GM21515 (cell line): ENCODE measurements around the gene SVOP.
"Not testable (repeated sequence)": the region's sequence is repeated elsewhere in the genome, so short reads cannot be mapped to it uniquely, and the experiment has no call there.

Experiments
- ATAC-seq: cut with Tn5 transposase; IDR thresholded peaks from one replicate; pipeline ENCODE4 v1.9.1; 2021; ENCODE audit not compliant: unreplicated experiment

SVOP gene

DNA sequence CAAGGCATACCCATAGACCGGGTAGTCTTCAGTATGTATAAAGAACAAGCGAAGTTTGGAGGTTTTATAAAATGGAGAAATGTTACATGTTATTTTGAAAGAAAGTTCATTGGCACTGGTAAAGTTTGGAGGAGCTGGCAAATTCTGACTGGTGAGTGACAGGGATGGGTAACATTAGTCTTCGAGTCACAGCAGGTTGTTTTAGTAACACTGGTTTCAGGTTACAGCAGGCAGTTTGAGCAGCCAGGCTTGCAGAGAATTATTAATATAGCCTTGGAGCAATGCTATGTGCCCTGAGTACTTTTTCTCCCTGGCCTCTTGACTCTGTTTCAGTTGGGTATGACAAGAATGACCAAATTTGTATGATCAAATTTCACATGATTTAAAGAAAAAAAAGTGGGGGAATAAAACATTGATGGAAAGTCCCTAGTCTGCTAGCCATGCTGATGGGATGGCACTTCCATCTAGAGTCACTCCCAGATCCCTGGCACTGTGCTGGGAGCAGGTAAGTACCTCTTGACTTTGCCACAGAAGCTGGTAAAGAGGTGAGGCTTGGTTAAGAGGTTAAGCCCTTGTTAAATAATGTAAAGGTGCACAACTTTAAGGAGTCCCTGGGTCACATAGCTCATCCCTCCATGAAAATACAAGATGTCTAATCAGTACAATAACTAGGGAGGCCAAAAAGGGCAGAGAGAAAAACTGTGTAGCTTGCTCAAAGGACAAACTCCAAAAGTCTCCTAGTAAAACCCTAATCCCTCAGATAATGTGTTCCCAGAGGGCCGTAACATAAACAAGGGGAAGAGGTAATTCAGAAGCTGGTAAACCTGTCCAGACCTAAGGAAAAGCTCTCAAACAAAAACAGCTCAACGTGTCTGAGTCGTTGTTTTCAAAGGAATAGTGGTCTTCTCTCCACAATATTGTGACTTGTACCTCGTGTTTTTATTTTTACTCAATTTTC, 12.7 kb upstream of the SVOP start:
- no peak for ATAC-seq

DNA sequence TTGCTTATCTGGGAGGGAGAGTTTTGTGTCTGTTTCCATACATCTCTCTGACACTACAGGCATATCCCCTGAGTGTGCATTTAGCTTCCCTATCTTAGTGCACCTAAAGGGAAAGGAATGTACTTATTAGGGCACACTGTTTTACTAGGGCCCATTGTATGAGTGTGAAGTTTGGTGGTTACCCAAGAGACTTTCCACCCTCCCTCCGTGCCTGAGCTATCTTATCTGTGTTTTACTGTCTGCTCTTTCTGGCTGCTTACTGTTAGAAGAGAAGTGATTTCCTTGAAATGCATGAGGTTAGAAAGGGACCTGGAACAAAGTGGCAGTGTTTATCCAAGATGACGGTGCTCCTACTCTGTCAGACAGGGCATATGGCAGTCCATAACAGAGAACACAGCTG, 8.5 kb upstream of the SVOP start:
- ATAC-seq, result no peak

DNA sequence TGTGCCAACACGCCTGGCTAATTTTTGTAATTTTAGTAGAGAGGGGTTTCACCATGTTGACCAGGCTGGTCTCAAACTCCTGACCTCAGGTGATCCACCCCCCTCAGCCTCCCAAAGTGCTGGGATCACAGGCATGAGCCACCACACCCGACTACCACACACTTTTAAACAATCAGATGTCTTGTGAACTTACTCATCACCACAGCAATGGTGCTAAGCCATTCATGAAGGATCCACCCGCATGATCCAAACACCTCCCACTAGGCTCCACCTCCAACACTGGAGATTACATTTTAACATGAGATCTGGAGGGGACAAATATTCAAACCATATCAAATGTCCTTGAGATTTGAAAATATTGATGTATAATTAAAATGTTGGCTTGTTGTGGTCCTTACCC, 7.8 kb upstream of the SVOP start:
- not testable (repeated sequence) for ATAC-seq

DNA sequence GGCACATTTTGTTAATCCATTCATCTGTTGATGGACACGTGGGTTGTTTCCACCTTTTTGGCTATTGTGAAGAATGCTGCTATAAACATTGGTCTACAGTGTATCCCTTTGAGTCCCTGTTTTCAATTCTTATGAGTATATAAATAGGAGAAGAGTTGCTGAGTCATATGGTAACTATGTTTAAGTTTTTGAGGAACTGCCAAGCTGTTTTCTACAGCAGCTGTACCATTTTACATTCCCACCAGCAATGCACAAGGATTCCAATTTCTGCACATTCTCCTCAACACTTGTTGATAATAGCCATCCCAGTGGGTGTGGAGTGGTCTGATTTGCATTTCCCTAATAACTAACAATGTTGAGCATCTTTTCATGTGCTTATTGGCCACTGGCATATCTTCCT, 6.9 kb upstream of the SVOP start:
- no peak for ATAC-seq

DNA sequence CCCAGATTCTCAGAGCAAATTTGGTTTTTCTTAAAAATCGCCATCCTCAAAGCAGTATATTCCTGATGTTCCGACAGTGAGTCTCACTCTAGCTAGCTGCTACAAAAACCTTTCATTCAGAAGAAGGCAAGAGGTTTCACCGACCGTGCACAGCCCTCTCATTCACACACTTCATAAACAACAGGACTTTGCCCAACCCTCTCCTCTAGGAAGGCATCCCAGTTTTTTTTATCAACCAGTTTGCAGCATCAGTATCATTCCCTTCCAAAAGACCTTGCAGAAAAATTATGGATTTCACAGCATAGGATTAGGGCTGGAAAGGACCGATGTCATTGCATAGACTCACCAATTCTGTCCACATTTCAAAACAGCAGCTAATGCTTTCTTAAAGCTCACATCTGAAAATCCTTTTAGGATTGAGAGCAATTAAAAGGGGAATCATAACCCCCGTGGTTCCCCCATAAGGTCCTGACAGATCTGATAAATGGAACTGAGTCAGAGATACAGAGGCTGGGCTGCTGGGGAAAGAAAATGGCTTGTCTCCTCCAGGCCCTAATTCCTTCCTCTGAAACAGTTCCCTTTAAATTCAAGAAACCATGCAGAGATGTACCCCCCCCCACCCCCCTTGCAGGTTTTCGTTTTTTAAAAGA, 597 bp downstream of the SVOP start:
- no peak for ATAC-seq

DNA sequence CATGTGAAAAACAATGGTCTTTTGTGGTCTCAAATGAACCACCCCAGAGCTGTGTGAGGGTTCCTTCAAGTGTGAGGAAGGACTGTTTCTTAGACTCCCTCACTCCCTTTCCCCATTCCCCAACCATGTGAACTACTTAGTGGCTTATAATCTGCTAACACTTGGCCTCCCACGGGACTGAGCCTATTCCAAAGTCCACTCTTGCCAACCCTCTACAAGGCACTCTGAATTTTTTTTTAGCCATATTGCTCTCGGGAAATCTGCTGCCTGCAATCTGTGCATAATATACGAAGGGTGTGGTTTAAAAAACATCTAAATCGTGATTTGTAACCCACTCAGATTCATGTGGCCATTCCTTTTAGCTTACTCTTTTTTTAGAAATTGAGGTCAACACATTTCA, 2.6 kb downstream of the SVOP start:
- ATAC-seq, result no peak

DNA sequence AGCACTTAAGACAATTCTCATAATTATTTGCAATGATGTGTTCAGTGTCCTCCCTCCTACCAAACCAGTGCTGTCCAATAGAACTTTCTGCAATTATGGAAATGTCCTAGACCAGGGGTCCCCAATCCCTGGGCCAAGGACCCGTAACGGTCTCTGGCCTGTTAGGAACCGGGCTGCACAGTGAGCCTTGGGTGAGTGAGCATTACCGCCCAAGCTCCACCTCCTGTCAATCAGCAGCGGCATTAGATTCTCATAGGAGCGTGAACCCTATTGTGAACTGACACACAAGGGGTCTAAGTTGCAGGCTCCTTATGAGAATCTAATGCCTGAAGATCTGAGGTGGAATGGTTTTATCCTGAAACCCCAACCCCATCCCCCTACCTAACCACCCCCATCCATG, 3.9 kb downstream of the SVOP start:
- ATAC-seq, result no peak

DNA sequence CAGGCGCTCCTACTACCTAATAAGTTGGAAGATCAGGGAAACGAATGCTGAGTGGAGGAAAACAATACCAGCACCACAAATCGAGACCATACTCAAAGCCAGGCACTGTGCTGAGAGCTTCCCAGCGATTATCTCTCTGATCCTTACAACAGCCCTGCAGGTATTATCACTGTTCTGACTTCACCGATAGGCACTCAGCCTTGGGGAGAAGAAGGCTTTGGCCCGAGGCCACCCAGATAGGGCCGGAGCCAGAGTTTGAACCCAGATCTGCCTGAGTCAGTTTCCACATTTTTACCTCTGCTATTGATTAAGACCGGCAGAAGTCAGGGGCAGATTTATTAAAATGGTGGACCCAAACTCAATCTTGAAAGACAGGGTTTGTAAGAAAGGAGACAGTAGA, 4.9 kb downstream of the SVOP start:
- ATAC-seq, result no peak

DNA sequence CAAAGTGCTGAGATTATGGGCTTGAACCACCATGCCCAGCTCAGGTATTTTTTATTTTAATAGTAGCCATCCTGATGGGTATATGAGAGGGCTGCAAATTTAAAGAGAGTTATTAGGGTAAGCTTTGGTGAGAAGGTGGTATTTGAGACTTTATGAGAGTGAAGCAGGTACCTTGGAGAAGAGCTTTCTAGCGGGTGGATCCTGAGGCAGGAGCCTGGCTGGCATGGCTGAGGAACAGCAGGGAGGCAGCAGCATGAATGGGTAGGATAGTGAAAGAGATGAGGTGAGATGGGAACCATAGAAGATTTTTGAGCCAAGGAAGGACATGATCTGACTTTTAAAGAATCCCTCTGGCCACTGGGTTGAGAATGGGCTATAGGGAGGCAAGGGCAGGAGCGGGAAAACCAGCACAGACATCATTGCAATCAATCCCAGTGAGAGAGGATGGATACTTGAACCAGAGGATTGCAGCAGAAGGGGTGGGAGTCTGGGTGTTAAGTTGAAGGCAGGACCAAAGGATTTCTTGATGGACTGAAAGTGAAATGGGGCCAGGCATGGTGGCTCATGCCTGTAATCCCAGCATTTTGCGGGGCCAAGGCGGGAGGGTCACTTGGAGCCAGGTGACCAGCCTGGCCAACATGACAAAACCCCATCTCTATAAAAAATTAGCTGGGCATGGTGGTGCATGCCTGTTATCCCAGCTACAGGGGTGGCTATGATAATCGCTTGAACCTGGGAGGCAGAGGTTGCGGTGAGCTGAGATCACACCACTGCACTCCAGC, 5.7 kb downstream of the SVOP start:
- no peak for ATAC-seq

DNA sequence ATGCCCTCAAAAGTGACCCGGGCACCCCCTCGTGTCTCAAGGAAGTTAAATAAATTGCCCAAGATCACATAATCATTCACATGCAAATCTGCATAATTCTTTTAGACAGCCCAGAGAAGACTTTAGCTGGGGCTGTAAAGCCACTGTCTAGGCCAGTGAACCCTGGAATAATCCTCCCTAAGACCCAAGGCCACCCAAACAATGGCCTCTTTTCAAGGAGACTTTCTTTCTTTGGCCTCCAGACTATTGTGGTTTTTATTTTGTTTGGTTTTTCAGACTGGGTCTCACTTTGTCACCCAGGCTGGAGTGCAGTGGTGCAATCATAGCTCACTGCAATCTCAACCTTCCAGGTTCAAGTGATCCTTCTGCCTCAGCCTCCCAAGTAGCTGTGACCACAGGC, 10.6 kb downstream of the SVOP start:
- ATAC-seq, result no peak

DNA sequence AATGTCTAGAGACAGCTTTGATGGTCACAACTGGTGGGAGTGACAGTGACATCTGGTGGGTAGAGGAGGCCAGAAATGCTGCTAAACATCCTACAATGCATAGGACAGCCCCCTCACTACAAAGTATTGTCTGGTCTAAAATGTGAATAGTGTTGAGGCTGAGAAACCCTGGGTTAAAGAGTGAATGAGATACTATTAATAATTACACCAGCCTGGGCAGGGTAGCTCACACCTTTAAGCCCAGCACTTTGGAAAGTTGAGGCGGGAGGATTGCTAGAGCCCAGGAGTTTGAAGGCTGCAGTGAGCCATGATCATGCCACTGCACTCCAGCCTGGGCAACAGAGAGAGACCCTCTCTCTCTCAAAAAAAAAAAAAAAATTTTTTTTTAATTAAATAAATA, 11.1 kb downstream of the SVOP start:
- ATAC-seq, result no peak

DNA sequence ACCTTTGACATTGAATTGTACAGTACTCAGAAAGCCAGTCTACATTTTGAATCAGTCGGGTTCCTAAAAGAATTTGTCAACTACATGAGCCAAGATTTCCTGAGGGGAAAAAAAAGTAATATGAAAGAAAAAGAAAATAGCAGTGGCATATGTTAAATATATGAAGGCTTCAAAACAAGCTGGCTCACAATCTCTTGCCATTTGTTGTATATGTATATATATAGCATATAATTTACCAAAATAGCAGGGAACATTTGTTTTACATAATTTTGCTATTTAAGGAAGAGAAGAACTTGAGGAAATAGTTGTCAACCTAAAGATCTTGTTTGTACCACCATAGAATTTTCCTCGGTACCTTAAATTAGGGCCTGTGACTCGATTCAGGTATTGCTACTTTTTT, 16.9 kb downstream of the SVOP start:
- ATAC-seq, result no peak

DNA sequence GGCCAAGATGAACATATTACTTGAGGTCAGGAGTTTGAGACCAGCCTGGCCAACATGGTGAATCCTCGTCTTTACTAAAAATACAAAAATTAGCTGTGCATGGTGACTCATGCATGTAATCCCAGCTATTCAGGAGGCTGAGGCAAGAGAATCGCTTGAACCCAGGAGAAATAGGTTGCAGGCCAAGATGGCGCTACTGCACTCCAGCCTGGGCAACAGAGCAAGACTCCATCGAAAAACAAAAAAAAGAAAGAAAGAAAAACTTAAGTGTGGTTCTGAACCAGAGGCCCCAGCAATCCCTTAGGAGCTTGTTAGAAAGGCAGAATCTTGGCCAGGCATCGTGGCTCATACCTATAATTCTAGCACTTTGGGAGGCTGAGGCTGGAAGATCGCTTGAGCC, 24.5 kb downstream of the SVOP start:
- no peak for ATAC-seq

DNA sequence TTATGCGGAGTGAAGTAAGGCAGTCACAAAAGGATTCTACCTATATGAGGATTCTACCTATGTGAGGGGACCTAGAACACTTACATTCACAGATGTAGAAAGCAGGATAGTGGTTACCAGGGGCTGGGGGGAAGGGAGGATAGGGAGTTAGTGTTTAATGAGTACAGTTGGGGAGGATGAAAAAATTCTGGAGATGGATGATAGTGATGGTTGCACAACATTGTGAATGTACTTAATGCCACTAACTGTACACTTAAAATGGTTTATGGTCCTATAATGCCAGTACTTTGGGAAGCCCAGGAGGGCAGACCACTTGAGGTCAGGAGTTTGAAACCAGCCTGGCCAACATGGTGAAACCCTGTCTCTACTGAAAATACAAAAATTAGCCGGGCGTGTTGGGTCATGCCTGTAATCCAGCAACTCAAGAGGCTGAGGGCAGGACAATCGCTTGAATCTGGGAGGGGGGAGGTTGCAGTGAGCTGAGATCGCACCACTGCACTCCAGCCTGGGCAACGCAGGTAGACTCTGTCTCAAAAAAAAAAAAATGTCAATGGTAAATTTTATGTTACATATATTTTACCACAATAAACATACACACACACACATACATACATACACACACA, 25.4 kb downstream of the SVOP start:
- ATAC-seq, result no peak

DNA sequence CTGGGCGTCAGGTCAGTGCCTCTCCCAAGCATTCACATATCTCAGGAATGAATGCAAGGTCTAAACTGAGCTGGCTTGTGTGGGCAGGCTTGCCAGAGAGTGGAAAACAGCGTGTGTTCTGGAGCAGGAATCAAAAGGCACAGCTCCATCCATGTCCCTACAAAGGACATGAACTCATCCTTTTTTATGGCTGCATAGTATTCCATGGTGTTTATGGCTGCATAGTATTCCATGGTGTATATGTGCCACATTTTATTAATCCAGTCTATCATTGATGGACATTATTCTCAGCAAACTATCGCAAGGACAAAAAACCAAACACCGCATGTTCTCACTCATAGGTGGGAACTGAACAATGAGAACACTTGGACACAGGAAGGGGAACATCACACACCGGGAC, 30.8 kb downstream of the SVOP start:
- not testable (repeated sequence) for ATAC-seq

DNA sequence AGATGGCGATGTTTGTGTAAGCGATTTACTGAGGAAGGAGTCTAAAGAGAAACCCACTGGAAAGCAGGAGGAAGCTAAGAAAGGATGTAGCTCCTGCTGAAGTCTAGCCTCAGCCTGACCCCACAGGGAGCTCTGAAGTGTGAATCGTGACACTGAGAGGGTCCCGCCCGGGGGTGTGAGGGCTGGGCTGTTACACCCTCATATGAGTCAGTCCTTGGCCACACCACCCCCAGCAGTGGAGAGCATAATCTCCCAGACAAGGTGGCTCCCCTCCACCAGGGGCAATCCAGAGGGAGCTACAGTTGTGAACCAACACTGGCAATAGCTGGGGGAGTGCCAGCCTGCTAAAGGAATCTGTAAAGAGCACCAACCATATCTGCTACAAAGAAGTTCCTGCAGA, 31.5 kb downstream of the SVOP start:
- no peak for ATAC-seq

DNA sequence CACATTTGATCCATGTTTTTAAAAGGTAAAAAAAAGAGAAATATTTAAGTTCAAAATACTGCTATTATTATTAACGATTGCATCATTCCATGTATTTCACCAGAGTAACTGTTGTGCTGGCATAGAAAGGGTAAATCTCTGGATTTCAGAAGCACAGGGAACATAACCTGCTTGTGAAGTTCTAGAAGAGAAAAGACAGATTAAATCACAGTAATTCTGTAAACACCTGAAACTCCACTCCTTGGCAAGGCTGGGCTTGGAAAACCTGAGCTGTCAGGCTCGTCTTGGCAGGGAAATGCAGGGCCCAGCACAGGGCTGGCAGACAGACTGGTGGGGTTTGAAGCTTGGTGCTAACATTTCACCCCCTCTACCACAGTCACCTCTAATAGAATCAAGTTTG, 35.1 kb downstream of the SVOP start:
- ATAC-seq, result no peak

DNA sequence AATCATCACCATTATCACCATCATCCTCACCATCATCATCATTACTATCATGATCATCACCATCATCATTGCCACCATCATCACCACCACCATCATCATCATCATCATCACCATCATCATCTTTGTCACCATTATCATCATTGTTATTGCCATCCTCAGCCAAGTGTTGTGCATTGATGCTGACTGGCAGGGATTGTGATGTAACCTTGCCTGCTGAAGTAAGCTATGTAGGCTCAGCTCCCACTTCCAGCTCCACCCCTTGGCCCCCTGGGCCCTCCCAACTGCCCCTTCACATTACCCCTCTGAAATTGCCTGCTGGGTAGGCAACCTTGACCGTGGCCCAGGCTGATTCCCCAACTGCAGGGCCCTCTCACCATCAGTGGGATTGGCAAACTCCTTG, 37.6 kb downstream of the SVOP start:
- no peak for ATAC-seq

DNA sequence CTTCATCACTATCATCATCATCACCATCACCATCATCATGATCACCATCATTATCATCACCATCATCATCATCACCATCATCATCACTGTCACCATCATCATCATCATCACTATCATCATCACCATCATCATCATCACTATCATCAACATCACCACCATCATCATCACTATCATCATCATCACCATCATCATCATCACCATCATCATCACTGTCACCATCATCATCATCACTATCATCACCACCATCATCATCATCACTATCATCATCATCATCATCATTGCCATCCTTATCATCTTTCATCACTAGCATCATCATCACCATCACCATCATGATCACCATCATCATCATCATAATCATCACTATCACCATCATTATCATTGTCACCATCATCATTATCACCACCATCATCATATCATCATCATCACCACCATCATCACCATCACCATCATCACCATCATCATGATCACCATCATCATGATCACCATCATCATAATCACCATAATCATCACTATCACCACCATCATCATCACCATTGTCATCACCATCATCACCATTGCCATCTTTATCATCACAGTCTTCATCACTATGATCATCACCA, 38.1 kb downstream of the SVOP start:
- ATAC-seq, result no peak

DNA sequence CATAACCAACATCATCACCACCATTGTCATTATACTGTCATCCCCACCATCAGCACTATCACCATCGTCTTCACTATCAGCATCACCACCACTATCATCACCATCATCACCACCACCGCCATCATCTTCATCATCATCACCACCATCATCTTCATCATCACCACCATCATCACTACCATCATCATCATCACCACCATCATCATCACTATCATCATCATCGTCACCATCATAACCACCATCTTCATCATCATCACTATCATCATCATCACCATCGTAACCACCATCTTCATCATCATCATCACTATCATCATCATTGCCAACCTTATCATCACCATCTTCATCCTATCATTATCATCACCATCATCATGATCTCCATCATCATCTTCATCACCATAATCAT, 39.0 kb downstream of the SVOP start:
- no peak for ATAC-seq
